Spleen (tissue), 7 donors: ENCODE results near the gene DYRK1A.

ENCODE experiments used
- CTCF ChIP-seq, 11 experiments: fragments of 200-600 bp in 7 of 11; fragments of 450-650 bp in 4 of 11; sonication (generic) in 4 of 11; IDR thresholded peaks in 8 of 11; conservative IDR thresholded peaks in 3 of 11; 1 replicate in 7 of 11; 2 replicates in 4 of 11; pipeline versions ENCODE4 v1.4.0 to v1.8.0; 2016 to 2021; ENCODE audit warnings: antibody characterized with exemption in 11 of 11, inconsistent platforms in 4 of 11, mild to moderate bottlenecking in 1 of 11
- POLR2A ChIP-seq, 3 donors: fragments of 450-650 bp; IDR thresholded peaks; one replicate each; pipeline ENCODE4 v1.5.1; 2017; ENCODE audit warnings: antibody characterized with exemption in 3 of 3, mild to moderate bottlenecking in 1 of 3
- POLR2AphosphoS5 ChIP-seq, 3 donors: sonication (generic); formaldehyde crosslinking; IDR thresholded peaks; one replicate each; pipeline ENCODE4 v1.5.1; 2017; ENCODE audit warnings: antibody characterized with exemption in 3 of 3
- donor health status: DM: no; HTN: no; CAD: no; lungs with moderate emphysema.
- donor health status: DM: no; HTN: no; CAD: no.
- donor health status: DM: no; HTN: no; CAD: no.

GRCh38 chr21:37560385-37560784 lies 193.8 kb downstream of the DYRK1A start:
- TF ChIP-seq CTCF (IDR thresholded peaks at IDR 0.05 in 8 of 11, conservative IDR thresholded peaks at IDR 0.05 in 3 of 11) (no peak), POLR2A (IDR thresholded peaks at IDR 0.05) (no peak), POLR2AphosphoS5 (IDR thresholded peaks at IDR 0.05) (no peak)
